Activated CD4-positive, CD25-positive, alpha-beta regulatory T cell (primary cell): ENCODE measurements around the gene PRDM10.
"Not testable (repeated sequence)": the region's sequence is repeated elsewhere in the genome, so short reads cannot be mapped to it uniquely, and the experiment has no call there.

Experiments used
- DNase-seq, 4 experiments: peaks; one replicate each; lab custom pipeline; 2025; lab: John Stamatoyannopoulos, UW

PRDM10 gene

GRCh38 chr11:130002352-130002845, at the start of gene PRDM10:
Gene PRDM10 (minus strand): TSS chr11:130002835. CDS start chr11:129960964, 41,871 bp downstream.
- peak; percentile 86 to 90 (median 88) for DNase-seq

- DNase-seq, result no peak
Measured at GRCh38 chr11:130051082-130051481, 48.4 kb upstream of the PRDM10 start.

GRCh38 chr11:130050257-130050656, 47.6 kb upstream of the PRDM10 start:
- no peak for DNase-seq

GRCh38 chr11:130049328-130049771, 46.7 kb upstream of the PRDM10 start:
- DNase-seq, result no peak

GRCh38 chr11:130047141-130047540, 44.5 kb upstream of the PRDM10 start:
- DNase-seq, result no peak

- DNase-seq, result no peak
Measured at GRCh38 chr11:130043575-130043974, 40.9 kb upstream of the PRDM10 start.

- DNase-seq, result no peak
Measured at GRCh38 chr11:130042093-130042591, 39.5 kb upstream of the PRDM10 start.

- no peak for DNase-seq
Measured at GRCh38 chr11:130040281-130040940, 37.8 kb upstream of the PRDM10 start.

- DNase-seq, result no peak
Measured at GRCh38 chr11:130037881-130038585, 35.4 kb upstream of the PRDM10 start.

- DNase-seq, result no peak
Measured at GRCh38 chr11:130037058-130037457, 34.4 kb upstream of the PRDM10 start.

GRCh38 chr11:130034236-130034635, 31.6 kb upstream of the PRDM10 start:
- no peak for DNase-seq

GRCh38 chr11:130032931-130033330, 30.3 kb upstream of the PRDM10 start:
- DNase-seq, result no peak

- no peak for DNase-seq
Measured at GRCh38 chr11:130031945-130032344, 29.3 kb upstream of the PRDM10 start.

- DNase-seq, result no peak
Measured at GRCh38 chr11:130031056-130031455, 28.4 kb upstream of the PRDM10 start.

GRCh38 chr11:130029137-130029536, 26.5 kb upstream of the PRDM10 start:
- DNase-seq, result no peak

- DNase-seq, result no peak
Measured at GRCh38 chr11:130025371-130025770, 22.7 kb upstream of the PRDM10 start.

GRCh38 chr11:130024361-130024760, 21.7 kb upstream of the PRDM10 start:
- DNase-seq, result no peak

GRCh38 chr11:130023204-130023603, 20.6 kb upstream of the PRDM10 start:
- DNase-seq, result no peak

- no peak for DNase-seq
Measured at GRCh38 chr11:130022799-130023198, 20.2 kb upstream of the PRDM10 start.

GRCh38 chr11:130021606-130022005, 19.0 kb upstream of the PRDM10 start:
- not testable (repeated sequence) for DNase-seq

GRCh38 chr11:130020323-130020722, 17.7 kb upstream of the PRDM10 start:
- DNase-seq, result no peak

- not testable (repeated sequence) for DNase-seq
Measured at GRCh38 chr11:130015846-130016245, 13.2 kb upstream of the PRDM10 start.

- no peak for DNase-seq
Measured at GRCh38 chr11:130008326-130008725, 5.7 kb upstream of the PRDM10 start.
